Immature natural killer cell (primary cell): ENCODE data around the gene KMT2C. TPM values are rescaled to one million over a fixed set of nuclear protein-coding genes. Genes with fewer than 3 reads are reported as not detected.
A peak's percentile ranks its signal among the peaks of the same experiment; 100 is the strongest.

Experiments
- DNase-seq, 3 donors: peaks; one replicate each; pipeline ENCODE4 v3.0.0; 2022; ENCODE audit warnings: mixed read lengths in 1 of 3
- H3K27ac Mint-ChIP-seq, 6 donors: one replicate each; pipeline ENCODE4 v1.8.0; 2020; ENCODE audit warnings: mixed read lengths in 6 of 6, mild to moderate bottlenecking in 5 of 6, inconsistent platforms in 4 of 6, moderate library complexity in 3 of 6
- H3K27me3 Mint-ChIP-seq, 3 donors: one replicate each; pipeline ENCODE4 v1.8.0; 2020 to 2021; ENCODE audit warnings: low read depth in 3 of 3, mild to moderate bottlenecking in 3 of 3, mixed read lengths in 3 of 3, moderate library complexity in 3 of 3, inconsistent platforms in 1 of 3
- H3K36me3 Mint-ChIP-seq, 3 donors: one replicate each; pipeline ENCODE4 v1.8.0; 2020; ENCODE audit warnings: mixed read lengths in 3 of 3, inconsistent platforms in 2 of 3, mild to moderate bottlenecking in 2 of 3
- H3K4me1 Mint-ChIP-seq, 2 donors: one replicate each; pipeline ENCODE4 v1.8.0; 2020; ENCODE audit warnings: inconsistent platforms in 2 of 2, mild to moderate bottlenecking in 2 of 2, mixed read lengths in 2 of 2, moderate library complexity in 1 of 2
- H3K4me3 Mint-ChIP-seq, 5 donors: one replicate each; pipeline ENCODE4 v1.8.0; 2020; ENCODE audit warnings: mild to moderate bottlenecking in 5 of 5, mixed read lengths in 5 of 5, inconsistent platforms in 3 of 5, moderate library complexity in 3 of 5
- H3K9me3 Mint-ChIP-seq, 6 donors: one replicate each; pipeline ENCODE4 v1.8.0; 2020; ENCODE audit warnings: mild to moderate bottlenecking in 6 of 6, mixed read lengths in 6 of 6, inconsistent platforms in 4 of 6, moderate library complexity in 3 of 6
- polyA plus RNA-seq, 3 donors: library from polyadenylated mRNA; unstranded; fragments of 300-500 nt; fragmentation: Illumina TruSeq; gene quantifications; one replicate each; pipeline ENCODE4 v1.2.3, GENCODE V29; 2021

Gene KMT2C
- polyA plus RNA-seq, 3 donors from 2014 or later: 5.3 to 24.6 (median 5.6) TPM

GRCh38 chr7:152161171-152161570, 274.6 kb downstream of the KMT2C start:
- DNase-seq: no peak
- no peak overlapping the region for H3K4me3 Mint-ChIP-seq
- H3K27ac Mint-ChIP-seq: peak overlapping the region in 1 of 6 donors; percentile 53
- H3K27me3 Mint-ChIP-seq: peaks cover 3 to 8% (median 6%) of the 10 kb centered on the region in 3 donors
- H3K36me3 Mint-ChIP-seq: peaks cover 16 to 51% (median 38%) of the 10 kb centered on the region in 3 donors
- peaks cover 7 to 17% of the 10 kb centered on the region in 2 donors for H3K4me1 Mint-ChIP-seq
- no peaks in the 10 kb centered on the region for H3K9me3 Mint-ChIP-seq

DNA sequence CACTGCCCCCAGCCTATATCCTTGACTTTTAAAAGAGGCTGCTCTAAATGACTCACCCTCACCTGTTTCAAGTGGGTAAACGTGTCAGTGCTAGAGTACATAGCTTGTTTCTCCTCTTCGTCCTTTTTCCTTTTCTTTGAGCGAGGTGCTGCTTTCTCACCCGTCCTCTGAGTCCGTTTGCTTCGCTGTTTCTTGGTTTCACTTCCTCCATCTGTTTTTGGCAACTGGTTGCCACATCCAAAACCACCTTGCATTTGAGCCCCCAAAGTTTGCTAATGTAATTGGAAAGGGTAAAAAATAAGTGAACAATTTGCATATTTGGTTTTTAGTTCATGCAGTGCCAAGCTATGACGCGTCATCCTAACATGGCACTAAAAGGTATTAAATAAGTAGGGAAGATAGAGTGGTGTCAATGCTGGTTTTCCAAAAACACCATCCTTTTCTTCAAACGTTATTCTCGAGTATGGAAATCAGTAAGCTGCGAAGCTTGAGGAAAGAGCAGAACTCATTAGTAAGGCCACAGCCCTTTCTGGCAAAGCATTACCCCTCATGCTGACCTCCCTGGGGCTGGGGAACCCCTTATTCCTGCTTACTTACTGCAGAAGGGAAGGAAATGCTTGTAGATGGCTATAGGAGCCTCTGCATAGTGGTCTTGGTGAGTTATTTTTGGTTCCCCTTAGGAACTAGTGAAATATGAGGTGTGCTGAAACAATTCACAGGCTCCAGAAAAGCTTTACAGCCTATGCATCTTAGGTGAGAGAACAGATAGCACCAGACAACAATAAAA, 276.8 kb downstream of the KMT2C start:
- peaks cover 20 to 59% (median 39%) of the 10 kb centered on the region in 3 donors for H3K36me3 Mint-ChIP-seq
- H3K27ac Mint-ChIP-seq: peak overlapping the region; percentile 7 to 79 (median 66)
- DNase-seq: no peak
- H3K4me1 Mint-ChIP-seq: peaks cover 7 to 17% of the 10 kb centered on the region in 2 donors
- no peaks in the 10 kb centered on the region for H3K9me3 Mint-ChIP-seq
- peaks cover 3 to 8% (median 6%) of the 10 kb centered on the region in 3 donors for H3K27me3 Mint-ChIP-seq
- peak overlapping the region in 3 of 5 donors; percentile 1 to 40 (median 21) for H3K4me3 Mint-ChIP-seq

DNA sequence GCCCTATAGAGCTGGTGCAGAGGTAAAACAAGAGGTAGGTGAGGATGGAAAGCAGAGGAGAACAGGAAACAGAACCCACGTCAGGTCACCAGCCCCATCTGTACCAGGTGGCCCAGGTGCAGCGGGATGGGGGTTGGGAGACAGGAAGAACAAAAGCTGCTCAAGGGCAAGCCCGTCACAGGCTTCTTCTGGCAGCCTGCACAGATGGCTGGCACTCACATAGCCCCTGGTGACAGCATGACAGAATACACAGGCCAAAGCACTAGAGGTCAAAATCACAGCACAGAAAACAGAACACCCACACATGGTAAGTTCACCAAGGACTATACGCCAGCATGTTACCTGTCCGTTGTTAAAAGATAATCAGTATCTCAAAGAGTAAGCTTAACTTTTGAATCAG, 283.5 kb downstream of the KMT2C start:
- Mint-ChIP-seq H3K36me3 (peaks cover 22 to 68% (median 24%) of the 10 kb centered on the region in 3 donors), H3K9me3 (no peaks in the 10 kb centered on the region), H3K27ac (peak overlapping the region in 3 of 6 donors; percentile 28 to 36 (median 34)), H3K27me3 (peaks cover 0 to 2% (median 0%) of the 10 kb centered on the region in 3 donors), H3K4me3 (no peak overlapping the region), H3K4me1 (peaks cover 0 to 3% of the 10 kb centered on the region in 2 donors)
- no peak for DNase-seq

DNA sequence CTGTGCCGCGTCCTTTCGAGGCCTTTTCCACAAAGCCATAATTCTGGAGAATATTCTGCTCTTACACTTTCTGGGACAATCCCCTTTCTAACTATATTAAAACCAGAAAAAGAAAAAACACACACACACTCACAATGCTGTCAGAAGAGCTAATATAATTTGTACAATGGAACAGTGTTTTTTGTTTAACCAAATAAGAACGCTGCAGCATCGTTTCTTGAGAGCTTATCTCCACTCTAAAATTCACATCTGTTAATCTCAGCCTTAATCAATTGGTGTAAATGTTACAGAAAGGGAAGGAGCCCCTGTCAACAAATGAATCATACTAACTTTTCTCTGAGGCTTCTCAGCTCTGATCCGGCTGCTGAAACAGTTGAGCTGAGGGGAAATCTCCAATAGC, 286.4 kb downstream of the KMT2C start:
- Mint-ChIP-seq H3K27ac (peak overlapping the region in 3 of 6 donors; percentile 4 to 22 (median 12)), H3K27me3 (peaks cover 0 to 2% (median 0%) of the 10 kb centered on the region in 3 donors)

DNA sequence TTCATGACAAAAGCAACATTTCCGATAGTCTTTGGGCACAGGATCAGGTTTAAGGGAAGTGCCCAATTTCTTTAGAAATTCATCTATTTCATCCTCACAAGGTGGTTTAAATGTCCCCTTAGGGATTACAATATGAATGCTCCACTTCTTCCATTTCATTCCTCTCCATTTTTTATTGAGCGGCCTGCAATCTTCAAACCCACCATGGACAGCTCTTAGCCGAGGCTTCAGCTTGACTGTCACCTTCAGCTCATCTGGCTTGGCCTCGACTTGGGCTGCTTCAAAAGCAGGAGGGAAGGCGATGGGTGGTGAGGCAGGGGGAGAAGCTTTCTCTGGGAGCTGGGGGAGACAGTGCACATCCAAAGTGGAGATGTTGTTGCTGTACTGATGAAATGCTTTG, 287.1 kb downstream of the KMT2C start:
- peaks cover 0 to 2% (median 2%) of the 10 kb centered on the region in 3 donors for H3K27me3 Mint-ChIP-seq
- H3K4me3 Mint-ChIP-seq: no peak overlapping the region
- peaks cover 24 to 29% of the 10 kb centered on the region in 2 donors for H3K4me1 Mint-ChIP-seq
- peaks cover 16 to 51% (median 33%) of the 10 kb centered on the region in 3 donors for H3K36me3 Mint-ChIP-seq
- peak overlapping the region in 1 of 6 donors; percentile 67 for H3K27ac Mint-ChIP-seq
- no peak for DNase-seq
- no peaks in the 10 kb centered on the region for H3K9me3 Mint-ChIP-seq

More for the DNA sequence above, 286.4 kb downstream of the KMT2C start:
- Mint-ChIP-seq H3K4me3 (no peak overlapping the region), H3K9me3 (no peaks in the 10 kb centered on the region), H3K4me1 (peaks cover 19 to 22% of the 10 kb centered on the region in 2 donors), H3K36me3 (peaks cover 23 to 57% (median 29%) of the 10 kb centered on the region in 3 donors)
- no peak for DNase-seq

- Mint-ChIP-seq H3K36me3 (peaks cover 12 to 43% (median 37%) of the 10 kb centered on the region in 3 donors), H3K27ac (peak overlapping the region; percentile 37 to 82 (median 78)), H3K9me3 (no peaks in the 10 kb centered on the region), H3K4me1 (peaks cover 31 to 42% of the 10 kb centered on the region in 2 donors), H3K4me3 (peak overlapping the region in 2 of 5 donors; percentile 12 to 29), H3K27me3 (peaks cover 0 to 4% (median 3%) of the 10 kb centered on the region in 3 donors)
- peak in 2 of 3 donors; percentile 21 to 27 for DNase-seq
Measured at GRCh38 chr7:152145853-152146466, 289.8 kb downstream of the KMT2C start.

DNA sequence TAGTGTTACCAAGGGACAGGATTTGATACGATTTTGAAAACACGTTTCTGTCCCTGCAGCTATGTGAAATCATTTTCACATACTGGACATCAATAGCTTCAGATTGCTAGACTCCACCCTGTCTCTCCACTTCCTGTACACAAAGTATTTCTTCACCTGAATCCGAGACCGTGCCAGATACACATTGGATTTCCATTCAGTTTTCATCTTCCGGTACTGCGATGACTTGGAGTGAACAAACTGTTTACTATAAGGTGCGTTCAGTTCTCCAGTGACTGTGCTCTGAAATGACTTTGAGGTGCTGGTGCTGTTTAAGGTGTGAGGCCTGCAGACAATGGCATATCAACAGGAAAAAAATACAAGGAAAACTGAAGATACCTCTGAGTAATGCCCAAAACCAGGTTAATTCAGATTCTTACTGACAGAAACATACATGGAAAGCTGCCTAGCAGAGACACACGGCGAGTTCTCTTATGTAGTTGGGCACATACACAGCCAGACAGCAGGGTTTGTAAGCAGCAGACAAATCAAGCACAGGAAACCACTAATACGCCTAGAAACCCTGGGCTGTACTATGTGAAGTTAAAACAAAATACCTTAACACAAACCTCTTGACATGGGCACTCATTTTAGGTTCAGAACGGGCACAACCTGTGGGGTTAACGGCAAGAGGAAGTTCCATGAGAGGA, 291.1 kb downstream of the KMT2C start:
- Mint-ChIP-seq H3K27me3 (peaks cover 0 to 3% (median 2%) of the 10 kb centered on the region in 3 donors), H3K4me1 (peaks cover 31 to 42% of the 10 kb centered on the region in 2 donors), H3K4me3 (peak overlapping the region; percentile 4 to 67 (median 25)), H3K27ac (peak overlapping the region; percentile 77 to 84 (median 80)), H3K36me3 (peaks cover 12 to 46% (median 46%) of the 10 kb centered on the region in 3 donors), H3K9me3 (no peaks in the 10 kb centered on the region)
- DNase-seq: peak in 2 of 3 donors; percentile 14 to 24

- Mint-ChIP-seq H3K9me3 (no peaks in the 10 kb centered on the region), H3K4me3 (peak overlapping the region in 3 of 5 donors; percentile 1 to 35 (median 17)), H3K27me3 (peaks cover 2 to 3% (median 3%) of the 10 kb centered on the region in 3 donors), H3K4me1 (peaks cover 31 to 42% of the 10 kb centered on the region in 2 donors), H3K36me3 (peaks cover 3 to 51% (median 48%) of the 10 kb centered on the region in 3 donors), H3K27ac (peak overlapping the region; percentile 3 to 85 (median 42))
- no peak for DNase-seq
Measured at GRCh38 chr7:152142976-152143595, 292.7 kb downstream of the KMT2C start.

- peaks cover 0 to 51% (median 51%) of the 10 kb centered on the region in 3 donors for H3K36me3 Mint-ChIP-seq
- peaks cover 3% of the 10 kb centered on the region in 3 donors for H3K27me3 Mint-ChIP-seq
- no peak for DNase-seq
- no peak overlapping the region for H3K4me3 Mint-ChIP-seq
- no peaks in the 10 kb centered on the region for H3K9me3 Mint-ChIP-seq
- peak overlapping the region in 3 of 6 donors; percentile 41 to 70 (median 65) for H3K27ac Mint-ChIP-seq
- H3K4me1 Mint-ChIP-seq: peaks cover 26 to 32% of the 10 kb centered on the region in 2 donors
Measured at GRCh38 chr7:152140560-152140959, 295.2 kb downstream of the KMT2C start.

GRCh38 chr7:152140067-152140466, 295.7 kb downstream of the KMT2C start:
- Mint-ChIP-seq H3K27ac (peak overlapping the region in 1 of 6 donors; percentile 74), H3K4me1 (peaks cover 22 to 27% of the 10 kb centered on the region in 2 donors), H3K4me3 (no peak overlapping the region), H3K27me3 (peaks cover 3% of the 10 kb centered on the region in 3 donors), H3K36me3 (peaks cover 0 to 51% (median 50%) of the 10 kb centered on the region in 3 donors), H3K9me3 (no peaks in the 10 kb centered on the region)
- DNase-seq: no peak

DNA sequence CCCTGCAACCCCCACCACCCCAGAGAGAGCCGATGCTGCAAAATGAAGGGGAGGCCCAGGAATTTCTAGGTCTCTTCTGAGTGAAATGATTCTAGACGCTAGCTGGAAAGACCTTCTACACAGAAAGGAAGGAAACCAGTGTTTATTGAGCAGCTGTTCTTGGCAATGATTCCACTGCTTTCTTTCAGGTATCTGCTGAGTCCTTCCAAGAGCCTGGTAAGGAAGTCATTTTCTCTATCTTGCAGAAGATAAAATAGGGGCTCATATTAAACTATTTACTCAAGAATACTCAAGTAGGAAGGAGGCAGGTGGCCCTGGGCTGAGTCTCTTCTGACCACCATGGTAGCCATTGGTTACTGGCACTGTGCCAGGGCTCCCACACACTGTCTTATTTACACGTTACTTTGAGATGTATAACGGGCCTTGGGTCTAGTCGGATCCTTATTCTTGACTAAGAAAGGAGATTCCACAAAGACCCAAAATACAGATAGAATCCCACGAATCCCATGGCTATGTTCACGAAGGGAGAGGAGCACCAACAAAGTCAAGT, 298.3 kb downstream of the KMT2C start:
- Mint-ChIP-seq H3K4me3 (no peak overlapping the region), H3K4me1 (peaks cover 0 to 2% of the 10 kb centered on the region in 2 donors), H3K27ac (no peak overlapping the region), H3K27me3 (peaks cover 3 to 9% (median 5%) of the 10 kb centered on the region in 3 donors), H3K9me3 (no peaks in the 10 kb centered on the region), H3K36me3 (peaks cover 0 to 40% (median 31%) of the 10 kb centered on the region in 3 donors)
- no peak for DNase-seq

DNA sequence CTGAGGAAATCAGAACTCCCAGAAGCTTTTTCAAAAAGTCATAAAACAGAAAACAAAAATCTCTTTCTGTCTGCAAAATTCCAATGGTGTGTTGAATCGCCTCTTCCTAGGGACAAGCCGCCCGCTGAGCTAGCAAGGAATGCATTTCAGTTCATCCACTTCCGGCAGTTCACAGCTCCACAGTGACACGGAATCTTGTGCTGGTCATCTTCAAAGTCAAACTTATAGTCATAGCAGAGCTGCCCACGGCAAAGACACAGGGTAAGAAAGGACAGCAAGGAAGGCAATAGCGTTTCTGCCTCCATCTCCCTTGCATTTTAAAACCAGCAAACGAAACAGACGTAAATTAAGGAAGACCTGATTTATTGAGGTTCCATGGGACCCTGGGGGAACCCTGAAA, 299.1 kb downstream of the KMT2C start:
- H3K4me1 Mint-ChIP-seq: no peaks in the 10 kb centered on the region
- no peak overlapping the region for H3K4me3 Mint-ChIP-seq
- H3K27ac Mint-ChIP-seq: peak overlapping the region in 4 of 6 donors; percentile 12 to 64 (median 24)
- peaks cover under 1 to 40% (median 29%) of the 10 kb centered on the region in 3 donors for H3K36me3 Mint-ChIP-seq
- H3K9me3 Mint-ChIP-seq: no peaks in the 10 kb centered on the region
- DNase-seq: no peak
- H3K27me3 Mint-ChIP-seq: peaks cover 4 to 9% (median 5%) of the 10 kb centered on the region in 3 donors
